ENCODE measurements around the gene BDKRB2. TPM values are rescaled to one million over a fixed set of nuclear protein-coding genes. Genes with fewer than 3 reads are reported as not detected.

Gene BDKRB2
- total RNA-seq, 1 experiment from 2014 or later, result 0.15 TPM

DNA sequence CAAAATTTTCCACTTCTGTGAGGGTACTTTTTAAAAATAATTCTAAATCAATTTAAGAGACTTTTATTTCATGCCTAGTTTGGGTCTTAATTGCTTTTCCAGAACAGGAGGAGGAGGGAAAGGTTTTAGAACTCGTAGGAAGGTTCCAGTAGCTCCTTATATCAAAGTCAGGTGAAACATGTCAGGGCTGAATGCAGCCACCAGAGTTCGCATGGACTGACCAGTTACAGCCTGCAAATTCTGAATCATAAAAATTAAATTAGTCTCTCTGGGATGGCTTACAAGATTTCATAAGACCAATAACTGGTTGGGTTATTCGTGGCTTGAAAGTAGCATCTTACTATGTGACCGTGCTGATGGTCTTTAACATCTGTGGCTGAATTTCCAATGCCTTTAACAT lies 51.8 kb downstream of the BDKRB2 start:
- H3K9me3 ChIP-seq (ENCODE audit: control insufficient read depth, low read depth, low read length), result no peaks in the 10 kb centered on the region
- WGBS (ENCODE audit: extremely low coverage, insufficient read length, low lambda C conversion rate), result no CpG with 5 or more reads among the region's 4 CpGs
- no peaks in the 10 kb centered on the region for H3K4me1 ChIP-seq (ENCODE audit: insufficient read depth, low read length)
- no peak overlapping the region for H2BK12ac ChIP-seq (ENCODE audit: insufficient read length, low read depth, low read length)
- no peak overlapping the region for H3K23ac ChIP-seq (ENCODE audit: insufficient read length, low read depth, low read length)
- no peaks in the 10 kb centered on the region for H3K27me3 ChIP-seq (ENCODE audit: insufficient read depth, low read length)
- H3K9ac ChIP-seq (ENCODE audit: extremely low read depth, insufficient read length, low read length), result no peak overlapping the region
- no peak overlapping the region for H2BK15ac ChIP-seq (ENCODE audit: low read depth, low read length)
- no peak overlapping the region for H3K14ac ChIP-seq (ENCODE audit: insufficient read depth, low read length)
- no peaks in the 10 kb centered on the region for H4K20me1 ChIP-seq (ENCODE audit: control insufficient read depth, insufficient read depth, insufficient read length)
- no peaks in the 10 kb centered on the region for H3K79me1 ChIP-seq (ENCODE audit: insufficient read depth, low read depth, low read length, poor library complexity, severe bottlenecking)
- H3K36me3 Mint-ChIP-seq (ENCODE audit: insufficient read depth in 1 of 3, low read depth in 3 of 3), result no peaks in the 10 kb centered on the region; a peak in 1 of 7 replicates
- TF ChIP-seq, protein P1, sequence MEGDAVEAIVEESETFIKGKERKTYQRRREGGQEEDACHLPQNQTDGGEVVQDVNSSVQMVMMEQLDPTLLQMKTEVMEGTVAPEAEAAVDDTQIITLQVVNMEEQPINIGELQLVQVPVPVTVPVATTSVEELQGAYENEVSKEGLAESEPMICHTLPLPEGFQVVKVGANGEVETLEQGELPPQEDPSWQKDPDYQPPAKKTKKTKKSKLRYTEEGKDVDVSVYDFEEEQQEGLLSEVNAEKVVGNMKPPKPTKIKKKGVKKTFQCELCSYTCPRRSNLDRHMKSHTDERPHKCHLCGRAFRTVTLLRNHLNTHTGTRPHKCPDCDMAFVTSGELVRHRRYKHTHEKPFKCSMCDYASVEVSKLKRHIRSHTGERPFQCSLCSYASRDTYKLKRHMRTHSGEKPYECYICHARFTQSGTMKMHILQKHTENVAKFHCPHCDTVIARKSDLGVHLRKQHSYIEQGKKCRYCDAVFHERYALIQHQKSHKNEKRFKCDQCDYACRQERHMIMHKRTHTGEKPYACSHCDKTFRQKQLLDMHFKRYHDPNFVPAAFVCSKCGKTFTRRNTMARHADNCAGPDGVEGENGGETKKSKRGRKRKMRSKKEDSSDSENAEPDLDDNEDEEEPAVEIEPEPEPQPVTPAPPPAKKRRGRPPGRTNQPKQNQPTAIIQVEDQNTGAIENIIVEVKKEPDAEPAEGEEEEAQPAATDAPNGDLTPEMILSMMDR (conservative IDR thresholded peaks at IDR 0.05), result no peak
- H3K4me3 Mint-ChIP-seq, result no peak overlapping the region
- no peak overlapping the region for H2BK20ac ChIP-seq (ENCODE audit: low read depth, low read length, poor library complexity, severe bottlenecking)
- H3K4me2 ChIP-seq (ENCODE audit: insufficient read depth, insufficient read length, low read length), result no peak overlapping the region
- no peak for DNase-seq
- peaks cover 5 to 8% of the 10 kb centered on the region in 2 experiments; a peak in 4 of 5 replicates for H3K9me3 Mint-ChIP-seq
- no peaks in the 10 kb centered on the region for H3K79me2 ChIP-seq (ENCODE audit: insufficient read depth, low read length)
- H3K23me2 ChIP-seq (ENCODE audit: insufficient read length, low read depth, low read length, poor library complexity, severe bottlenecking), result no peaks in the 10 kb centered on the region
- no peak overlapping the region for H3K56ac ChIP-seq (ENCODE audit: insufficient read length, low read depth, low read length)
- H3K27me3 Mint-ChIP-seq (ENCODE audit: low read depth), result peaks cover 11% of the 10 kb centered on the region
- no peak overlapping the region for H4K5ac ChIP-seq (ENCODE audit: insufficient read length, low read depth, low read length)
- H3K18ac ChIP-seq (ENCODE audit: insufficient read length, low read depth, low read length), result no peak overlapping the region
- H2BK5ac ChIP-seq (ENCODE audit: insufficient read length, low read length), result no peak overlapping the region
- no peak overlapping the region for H4K91ac ChIP-seq (ENCODE audit: insufficient read length, low read depth, low read length)
- no peak overlapping the region for H2BK120ac ChIP-seq (ENCODE audit: low read depth, low read length, poor library complexity, severe bottlenecking)
- no peak overlapping the region for H2AK5ac ChIP-seq (ENCODE audit: insufficient read length, low read length)
- H3K27ac ChIP-seq (ENCODE audit: insufficient read length, low read depth, low read length), result no peak overlapping the region
- H3K4me1 Mint-ChIP-seq, result peaks cover 7 to 12% of the 10 kb centered on the region in 2 experiments
- H2AFZ ChIP-seq (ENCODE audit: low read length), result no peak overlapping the region
- H4K8ac ChIP-seq (replicated peaks; ENCODE audit: insufficient read length, low read depth, low read length), result no peak overlapping the region
- H3T11ph ChIP-seq (ENCODE audit: low read length), result no peak overlapping the region
- H3K4ac ChIP-seq (ENCODE audit: low read depth, low read length), result no peak overlapping the region
- H3K27ac Mint-ChIP-seq, result no peak overlapping the region
